Measurements from ENCODE around the gene GNB1L.

Gene GNB1L

DNA sequence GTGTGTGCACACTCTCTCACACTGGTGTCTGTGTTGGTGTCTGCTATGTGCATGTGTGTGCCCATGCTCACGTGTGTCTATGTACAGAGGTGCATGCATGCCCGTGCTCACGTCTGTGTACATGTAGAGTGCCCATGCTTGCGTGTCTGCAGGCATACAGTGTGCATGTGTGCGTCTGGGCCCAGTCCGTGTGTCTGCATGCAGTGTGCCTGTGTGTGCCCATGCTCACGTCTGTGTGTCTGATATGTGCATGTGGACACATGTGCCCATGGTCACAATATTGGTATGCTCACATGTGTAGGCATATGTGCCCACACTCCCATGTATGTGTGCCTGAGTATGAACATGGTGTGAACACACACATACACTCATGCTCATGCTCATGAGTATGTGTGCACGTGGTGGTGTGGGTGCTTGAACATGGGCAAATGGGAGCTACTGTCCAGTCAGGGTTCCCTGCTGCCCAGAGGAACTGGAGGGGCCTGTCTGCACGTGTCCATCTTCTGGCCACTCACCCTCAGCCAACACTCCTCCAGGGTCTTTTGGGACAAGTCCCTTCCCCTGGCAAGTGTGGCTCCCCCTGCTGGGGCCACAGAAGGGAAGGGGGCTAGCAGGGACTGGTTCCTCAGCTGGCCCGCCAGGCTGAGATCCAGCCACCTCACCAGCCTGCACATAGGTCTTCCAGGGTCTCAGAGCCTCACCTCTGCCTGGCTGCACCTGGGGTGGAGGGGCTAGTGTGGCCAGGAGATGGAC, 101.4 kb downstream of the GNB1L start:
- no peak overlapping the region for H3K4me3 ChIP-seq (ENCODE audit: insufficient read length, low read depth)
- no peak overlapping the region for H3K9ac ChIP-seq (ENCODE audit: insufficient read length, low read depth)
- peaks cover 26% of the 10 kb centered on the region for H3K4me1 ChIP-seq (ENCODE audit: insufficient read depth, insufficient read length)
- no peaks in the 10 kb centered on the region for H3K9me3 ChIP-seq (ENCODE audit: insufficient read depth, low read length)
- no peak for DNase-seq (ENCODE audit: low read depth, low spot score)
- H3K27me3 ChIP-seq (ENCODE audit: insufficient read depth, insufficient read length) = peaks cover 54% of the 10 kb centered on the region
- H3K36me3 ChIP-seq (ENCODE audit: insufficient read depth, insufficient read length, low read length) = no peaks in the 10 kb centered on the region
- TF ChIP-seq ZNF274 (IDR thresholded peaks at IDR 0.05; ENCODE audit: low read depth, low read length) (no peak), YY1 (IDR thresholded peaks at IDR 0.05; ENCODE audit: insufficient read depth, insufficient read length) (no peak), SUZ12 (IDR thresholded peaks at IDR 0.05; ENCODE audit: extremely low read depth, insufficient read depth, insufficient read length) (no peak)

DNA sequence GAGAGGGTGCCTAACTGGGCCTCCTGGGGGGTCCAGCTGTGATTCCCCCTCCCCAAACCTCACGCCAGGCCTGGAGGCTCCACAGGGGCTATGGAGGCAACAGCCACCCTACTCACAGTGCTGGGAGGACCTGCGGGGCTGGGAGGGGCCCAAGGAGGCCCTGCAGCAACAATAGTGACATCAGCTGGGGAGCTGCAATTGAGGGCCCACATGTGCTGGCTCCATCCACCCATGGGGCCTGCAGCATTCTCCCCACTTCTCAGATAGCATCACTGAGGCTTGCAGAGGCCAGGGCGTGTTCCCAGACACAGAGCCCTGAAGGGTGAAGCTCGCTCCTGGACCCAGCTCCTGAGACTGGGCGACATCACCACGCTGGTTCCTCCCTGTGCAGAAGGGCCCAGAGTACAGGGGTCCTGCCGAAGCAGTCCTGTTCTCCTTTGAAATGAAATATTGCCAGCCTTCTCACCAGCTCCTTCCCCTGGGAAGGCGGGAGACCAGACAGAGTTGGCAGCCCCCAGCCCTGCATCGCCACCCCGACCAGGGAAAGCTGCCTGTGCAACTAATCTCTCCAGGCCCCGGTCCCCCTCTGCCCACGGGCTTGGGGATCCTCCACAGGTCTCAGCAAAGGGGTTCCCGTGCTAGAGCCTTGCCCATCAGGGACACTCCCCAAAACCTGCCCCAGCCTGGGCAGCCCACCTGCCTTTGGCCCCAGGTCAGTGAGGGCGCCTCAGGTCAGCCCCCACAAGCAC, 103.0 kb downstream of the GNB1L start:
- no peak for DNase-seq (ENCODE audit: low read depth, low spot score)
- Histone ChIP-seq H3K36me3 (ENCODE audit: insufficient read depth, insufficient read length, low read length) (no peaks in the 10 kb centered on the region), H3K9ac (ENCODE audit: insufficient read length, low read depth) (no peak overlapping the region), H3K9me3 (ENCODE audit: insufficient read depth, low read length) (no peaks in the 10 kb centered on the region), H3K4me3 (ENCODE audit: insufficient read length, low read depth) (no peak overlapping the region), H3K27me3 (ENCODE audit: insufficient read depth, insufficient read length) (peaks cover 38% of the 10 kb centered on the region), H3K4me1 (ENCODE audit: insufficient read depth, insufficient read length) (peaks cover 23% of the 10 kb centered on the region)
- TF ChIP-seq SUZ12 (IDR thresholded peaks at IDR 0.05; ENCODE audit: extremely low read depth, insufficient read depth, insufficient read length) (no peak), ZNF274 (IDR thresholded peaks at IDR 0.05; ENCODE audit: low read depth, low read length) (no peak)

DNA sequence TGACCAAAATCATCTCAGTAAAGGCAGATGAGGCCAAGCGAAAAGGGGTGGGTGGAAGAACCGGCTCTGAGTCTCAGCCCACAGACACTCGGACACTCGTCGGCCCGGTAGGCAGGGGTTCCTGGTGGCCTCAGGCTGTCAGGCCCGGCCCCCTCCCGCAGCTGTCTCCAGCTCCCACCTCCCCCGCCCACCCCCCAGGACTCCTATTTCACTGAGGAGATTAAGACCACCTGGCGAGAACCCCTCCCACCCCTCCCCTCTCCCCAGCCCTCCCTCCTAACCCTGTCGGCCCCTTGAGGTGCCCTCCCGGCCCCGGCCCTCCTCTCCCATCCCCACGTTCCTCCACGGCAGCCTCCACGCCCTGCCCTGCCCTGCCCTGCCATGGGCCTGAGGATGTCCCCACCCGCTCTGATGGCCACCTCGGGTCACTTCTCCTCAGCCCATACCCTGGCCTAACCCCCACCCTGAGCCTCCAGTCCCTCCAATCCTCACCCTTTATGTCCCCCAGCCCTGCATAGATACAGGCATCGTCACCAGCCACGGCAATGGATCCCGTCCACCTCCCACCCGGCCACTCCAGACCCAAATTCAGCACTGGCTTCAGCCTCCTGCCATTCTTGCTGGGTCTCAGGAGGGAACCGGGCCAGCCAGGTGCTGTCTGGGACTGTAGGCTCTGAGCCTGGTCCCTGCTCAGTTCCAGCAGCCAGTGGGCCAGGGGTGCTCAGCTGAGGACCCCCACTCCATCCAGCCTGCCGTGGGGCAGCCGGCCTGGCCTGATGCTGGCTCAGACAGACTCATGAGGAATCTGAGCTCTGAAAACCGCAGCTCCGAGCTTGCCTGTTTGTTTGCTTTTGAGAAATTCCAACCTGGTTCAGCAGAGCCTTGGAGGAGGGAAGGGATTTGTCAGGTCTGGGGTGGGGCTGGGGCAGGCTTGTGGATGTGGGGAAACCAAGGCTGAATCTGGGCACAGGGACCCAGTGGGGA, 103.9 kb downstream of the GNB1L start:
- H3K36me3 ChIP-seq (ENCODE audit: insufficient read depth, insufficient read length, low read length) = no peaks in the 10 kb centered on the region
- peaks cover 29% of the 10 kb centered on the region for H3K27me3 ChIP-seq (ENCODE audit: insufficient read depth, insufficient read length)
- TF ChIP-seq YY1 (IDR thresholded peaks at IDR 0.05; ENCODE audit: insufficient read depth, insufficient read length) = no peak
- TF ChIP-seq ZNF274 (IDR thresholded peaks at IDR 0.05; ENCODE audit: low read depth, low read length) = no peak
- no peak for TF ChIP-seq SUZ12 (IDR thresholded peaks at IDR 0.05; ENCODE audit: extremely low read depth, insufficient read depth, insufficient read length)
- peaks cover 23% of the 10 kb centered on the region for H3K4me1 ChIP-seq (ENCODE audit: insufficient read depth, insufficient read length)
- no peak overlapping the region for H3K9ac ChIP-seq (ENCODE audit: insufficient read length, low read depth)
- DNase-seq (ENCODE audit: low read depth, low spot score) = no peak
- no peak overlapping the region for H3K4me3 ChIP-seq (ENCODE audit: insufficient read length, low read depth)
- no peaks in the 10 kb centered on the region for H3K9me3 ChIP-seq (ENCODE audit: insufficient read depth, low read length)

DNA sequence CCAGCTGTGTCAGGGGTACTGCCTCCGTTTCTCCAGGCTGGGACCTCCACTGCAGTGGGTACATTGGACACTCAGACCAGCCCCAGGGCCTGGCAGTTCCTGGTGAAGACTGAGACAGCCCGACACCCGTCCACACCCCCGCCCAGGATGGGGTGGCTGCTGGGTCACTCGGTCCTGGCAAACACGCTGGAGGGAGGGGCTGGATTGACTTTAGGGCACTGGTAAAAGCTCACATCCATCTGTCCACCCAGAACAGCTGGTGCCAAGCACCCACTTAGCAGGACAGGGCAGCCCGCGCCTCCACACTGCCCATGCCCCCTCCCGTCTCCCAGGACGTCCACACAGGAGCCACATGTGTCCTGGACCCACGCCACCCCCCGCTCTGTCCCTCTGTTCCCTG, 104.8 kb downstream of the GNB1L start:
- DNase-seq (ENCODE audit: low read depth, low spot score) = no peak
- H3K36me3 ChIP-seq (ENCODE audit: insufficient read depth, insufficient read length, low read length) = no peaks in the 10 kb centered on the region
- no peak overlapping the region for H3K4me3 ChIP-seq (ENCODE audit: insufficient read length, low read depth)
- H3K27me3 ChIP-seq (ENCODE audit: insufficient read depth, insufficient read length) = peaks cover 20% of the 10 kb centered on the region
- peaks cover 25% of the 10 kb centered on the region for H3K4me1 ChIP-seq (ENCODE audit: insufficient read depth, insufficient read length)
- H3K9me3 ChIP-seq (ENCODE audit: insufficient read depth, low read length) = no peaks in the 10 kb centered on the region
- no peak overlapping the region for H3K9ac ChIP-seq (ENCODE audit: insufficient read length, low read depth)
- TF ChIP-seq ZNF274 (IDR thresholded peaks at IDR 0.05; ENCODE audit: low read depth, low read length) (no peak), SUZ12 (IDR thresholded peaks at IDR 0.05; ENCODE audit: extremely low read depth, insufficient read depth, insufficient read length) (no peak), YY1 (IDR thresholded peaks at IDR 0.05; ENCODE audit: insufficient read depth, insufficient read length) (no peak)

DNA sequence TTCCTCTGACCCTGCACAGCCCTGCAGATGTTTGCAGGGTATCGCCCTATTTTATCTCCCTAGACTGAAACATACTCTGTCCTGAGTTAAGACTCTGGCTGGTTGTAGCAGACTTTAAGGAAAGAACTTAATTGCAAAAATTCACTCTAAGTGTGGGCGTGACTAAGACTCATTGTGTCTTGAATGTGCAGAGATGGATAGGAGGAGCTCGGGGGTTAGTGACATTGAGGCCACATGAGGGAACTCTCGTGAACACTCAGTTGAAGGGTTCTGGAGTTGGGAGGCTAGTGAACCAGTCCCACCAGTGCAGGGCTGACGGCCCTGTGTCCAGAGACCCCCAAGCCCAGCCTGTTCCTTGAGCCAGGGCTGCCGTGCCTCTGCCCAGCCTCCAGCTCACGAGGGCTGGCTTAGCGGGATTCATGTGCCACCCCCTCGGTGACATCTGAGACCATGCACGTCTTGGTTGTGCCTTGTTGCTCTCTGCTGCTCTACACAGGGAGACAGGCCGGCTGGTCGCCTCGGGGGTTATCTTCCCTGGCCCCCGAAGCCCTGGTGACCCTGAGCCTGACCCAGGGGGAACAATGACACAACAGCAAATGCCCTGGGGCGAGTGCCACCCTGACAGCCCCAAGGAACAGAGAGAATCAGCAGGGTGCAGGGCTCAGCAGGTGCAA, 105.5 kb downstream of the GNB1L start:
- peaks cover 13% of the 10 kb centered on the region for H3K27me3 ChIP-seq (ENCODE audit: insufficient read depth, insufficient read length)
- H3K9me3 ChIP-seq (ENCODE audit: insufficient read depth, low read length) = no peaks in the 10 kb centered on the region
- H3K9ac ChIP-seq (ENCODE audit: insufficient read length, low read depth) = no peak overlapping the region
- no peaks in the 10 kb centered on the region for H3K36me3 ChIP-seq (ENCODE audit: insufficient read depth, insufficient read length, low read length)
- H3K4me3 ChIP-seq (ENCODE audit: insufficient read length, low read depth) = no peak overlapping the region
- TF ChIP-seq YY1 (IDR thresholded peaks at IDR 0.05; ENCODE audit: insufficient read depth, insufficient read length) (no peak), SUZ12 (IDR thresholded peaks at IDR 0.05; ENCODE audit: extremely low read depth, insufficient read depth, insufficient read length) (no peak), ZNF274 (IDR thresholded peaks at IDR 0.05; ENCODE audit: low read depth, low read length) (no peak)
- DNase-seq (ENCODE audit: low read depth, low spot score) = no peak
- peaks cover 25% of the 10 kb centered on the region for H3K4me1 ChIP-seq (ENCODE audit: insufficient read depth, insufficient read length)

DNA sequence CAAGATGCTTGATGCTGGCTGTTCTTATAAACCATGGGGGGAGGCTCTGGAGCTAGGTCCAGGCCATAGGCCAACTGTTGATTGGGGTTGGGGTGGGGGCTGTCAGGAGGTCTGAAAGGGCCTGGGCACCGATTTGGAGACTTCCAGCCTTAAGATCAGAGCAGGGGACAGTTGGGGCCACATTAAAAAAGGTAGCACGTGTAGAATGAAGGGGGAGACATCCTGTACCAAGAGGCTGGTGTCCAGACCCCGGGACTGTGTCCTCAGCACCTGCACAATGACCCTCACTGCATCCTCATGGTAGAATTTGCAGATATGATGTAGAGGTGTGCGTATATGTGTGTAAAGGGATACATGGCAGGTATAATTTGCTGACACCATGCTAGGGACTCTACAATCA, 106.5 kb downstream of the GNB1L start:
- Histone ChIP-seq H3K4me3 (ENCODE audit: insufficient read length, low read depth) (no peak overlapping the region), H3K4me1 (ENCODE audit: insufficient read depth, insufficient read length) (peaks cover 22% of the 10 kb centered on the region), H3K9me3 (ENCODE audit: insufficient read depth, low read length) (no peaks in the 10 kb centered on the region), H3K36me3 (ENCODE audit: insufficient read depth, insufficient read length, low read length) (no peaks in the 10 kb centered on the region), H3K27me3 (ENCODE audit: insufficient read depth, insufficient read length) (peaks cover 3% of the 10 kb centered on the region), H3K9ac (ENCODE audit: insufficient read length, low read depth) (no peak overlapping the region)
- TF ChIP-seq ZNF274 (IDR thresholded peaks at IDR 0.05; ENCODE audit: low read depth, low read length) (no peak), SUZ12 (IDR thresholded peaks at IDR 0.05; ENCODE audit: extremely low read depth, insufficient read depth, insufficient read length) (no peak)
- DNase-seq (ENCODE audit: low read depth, low spot score) = no peak

Measured in NT2/D1 (cell line).